Natural killer cell (primary cell): ENCODE results near the gene MORN5. TPM values are rescaled to one million over a fixed set of nuclear protein-coding genes. Genes with fewer than 3 reads are reported as not detected.

Experiments
- ATAC-seq, 3 donors: fragments of 150-1000 bp in 2 of 3; fragments of 200-7000 bp in 1 of 3; cut with Tn5 transposase; 1 replicate in 1 of 3; 2 replicates in 2 of 3; pipeline ENCODE4 v1.10.0; 2021; ENCODE audit warnings: mild to moderate bottlenecking in 2 of 3, moderate library complexity in 2 of 3
- DNase-seq, 2 donors: peaks; one replicate each; pipeline versions ENCODE4 v3.0.0 to v3.0.0-alpha.2; 2013 to 2021; ENCODE audit warnings: mixed read lengths in 1 of 2
- H3K27ac ChIP-seq: one replicate; pipeline ENCODE4 v1.5.1; 2013; ENCODE audit warnings: mild to moderate bottlenecking, low read length
- H3K27me3 ChIP-seq: one replicate; pipeline ENCODE4 v1.6.1; 2013; ENCODE audit warnings: low read length; ENCODE audit not compliant: control insufficient read depth, insufficient read depth
- H3K36me3 ChIP-seq: one replicate; pipeline ENCODE4 v1.6.1; 2013; ENCODE audit warnings: low read length; ENCODE audit not compliant: control insufficient read depth, insufficient read depth
- H3K4me1 ChIP-seq: one replicate; pipeline ENCODE4 v1.6.1; 2013; ENCODE audit warnings: low read length; ENCODE audit not compliant: control insufficient read depth, insufficient read depth
- H3K4me3 ChIP-seq: one replicate; pipeline ENCODE4 v1.5.1; 2013; ENCODE audit warnings: low read length
- H3K9me3 ChIP-seq: one replicate; pipeline ENCODE4 v1.6.1; 2013; ENCODE audit warnings: low read length; ENCODE audit not compliant: control insufficient read depth, insufficient read depth
- H3K27ac Mint-ChIP-seq, 2 donors: one replicate each; pipeline ENCODE4 v1.8.0; 2022; ENCODE audit warnings: mild to moderate bottlenecking in 2 of 2, mixed read lengths in 2 of 2, moderate library complexity in 1 of 2
- H3K27me3 Mint-ChIP-seq, 2 donors: one replicate each; pipeline ENCODE4 v1.8.0; 2022; ENCODE audit warnings: low read depth in 2 of 2, mixed read lengths in 2 of 2
- H3K36me3 Mint-ChIP-seq: one replicate; pipeline ENCODE4 v1.8.0; 2022; ENCODE audit warnings: mixed read lengths
- H3K4me1 Mint-ChIP-seq, 2 donors: one replicate each; pipeline ENCODE4 v1.8.0; 2022; ENCODE audit warnings: mixed read lengths in 2 of 2
- H3K4me3 Mint-ChIP-seq: one replicate; pipeline ENCODE4 v1.8.0; 2022; ENCODE audit warnings: mild to moderate bottlenecking, moderate library complexity, mixed read lengths
- H3K9me3 Mint-ChIP-seq, 2 donors: one replicate each; pipeline ENCODE4 v1.8.0; 2022; ENCODE audit warnings: mixed read lengths in 2 of 2
- CTCF ChIP-seq: fragments of 200-600 bp; IDR thresholded peaks from one replicate; pipeline ENCODE4 v1.8.0; 2022; ENCODE audit warnings: antibody characterized with exemption
- WGBS: methylation state at CpG from one replicate; pipeline ENCODE4 v1.1.7; 2013; ENCODE audit warnings: missing lambda C conversion rate; ENCODE audit not compliant: insufficient coverage; 5-methylcytosine and 5-hydroxymethylcytosine counted together
- intact Hi-C: fragments of 100-400 bp; cut with micrococcal nuclease; formaldehyde crosslinking; loops from one replicate; pipeline ENCODE4 v1.14.2; 2022
- total RNA-seq, 4 donors: library from RNA; stranded (reverse); fragments of 120-200 nt in 1 of 4; gene quantifications; one replicate each; pipeline versions ENCODE4 v1.2.3 to v1.2.4, GENCODE V29; 2013 to 2022

The MORN5 gene
- total RNA-seq, 3 donors from 2014 or later (not counting 1 experiment from before 2014, with no cell fraction given) = not detected

GRCh38 chr9:122164286-122164685, 4.6 kb downstream of the MORN5 start:
- DNase-seq (no peak), ATAC-seq (no peak)
- H3K36me3 Mint-ChIP-seq = peaks cover 7% of the 10 kb centered on the region
- no peaks in the 10 kb centered on the region for H3K27me3 ChIP-seq
- peaks cover 0 to 3% of the 10 kb centered on the region in 2 donors for H3K9me3 Mint-ChIP-seq
- H3K4me1 Mint-ChIP-seq = peaks cover 8 to 12% of the 10 kb centered on the region in 2 donors
- H3K36me3 ChIP-seq = no peaks in the 10 kb centered on the region
- peaks cover 32 to 53% of the 10 kb centered on the region in 2 donors for H3K27me3 Mint-ChIP-seq
- H3K27ac Mint-ChIP-seq = no peak overlapping the region
- H3K27ac ChIP-seq = no peak overlapping the region
- no peak overlapping the region for H3K4me3 Mint-ChIP-seq
- intact Hi-C loops = no loop called here
- WGBS = 76% methylated on average over 2 of the region's 2 CpGs
- TF ChIP-seq CTCF = no peak
- peaks cover 5% of the 10 kb centered on the region for H3K4me1 ChIP-seq
- no peak overlapping the region for H3K4me3 ChIP-seq
- no peaks in the 10 kb centered on the region for H3K9me3 ChIP-seq

GRCh38 chr9:122168356-122168755, 8.6 kb downstream of the MORN5 start:
- TF ChIP-seq CTCF = no peak
- DNase-seq (no peak), ATAC-seq (no peak)
- Mint-ChIP-seq H3K4me3 (no peak overlapping the region), H3K36me3 (no peaks in the 10 kb centered on the region), H3K27me3 (peaks cover 26 to 53% of the 10 kb centered on the region in 2 donors), H3K9me3 (no peaks in the 10 kb centered on the region), H3K27ac (no peak overlapping the region), H3K4me1 (no peaks in the 10 kb centered on the region)
- H3K27me3 ChIP-seq = no peaks in the 10 kb centered on the region
- no peaks in the 10 kb centered on the region for H3K36me3 ChIP-seq
- intact Hi-C loops = no loop called here
- no peak overlapping the region for H3K27ac ChIP-seq
- 64% methylated on average over 2 of the region's 3 CpGs for WGBS
- H3K4me1 ChIP-seq = no peaks in the 10 kb centered on the region
- H3K9me3 ChIP-seq = no peaks in the 10 kb centered on the region
- no peak overlapping the region for H3K4me3 ChIP-seq

- H3K27ac ChIP-seq = no peak overlapping the region
- 94% methylated on average over 7 of the region's 7 CpGs for WGBS
- H3K27ac Mint-ChIP-seq = no peak overlapping the region
- H3K36me3 ChIP-seq = no peaks in the 10 kb centered on the region
- no peaks in the 10 kb centered on the region for H3K4me1 ChIP-seq
- no peak overlapping the region for H3K4me3 Mint-ChIP-seq
- H3K4me3 ChIP-seq = no peak overlapping the region
- intact Hi-C loops = no loop called here
- DNase-seq = no peak
- no peaks in the 10 kb centered on the region for H3K27me3 ChIP-seq
- no peak for ATAC-seq
- H3K4me1 Mint-ChIP-seq = no peaks in the 10 kb centered on the region
- no peak for TF ChIP-seq CTCF
- no peaks in the 10 kb centered on the region for H3K36me3 Mint-ChIP-seq
- H3K9me3 ChIP-seq = no peaks in the 10 kb centered on the region
- H3K27me3 Mint-ChIP-seq = peaks cover 26 to 48% of the 10 kb centered on the region in 2 donors
- no peaks in the 10 kb centered on the region for H3K9me3 Mint-ChIP-seq
These were observed 12.4 kb downstream of the MORN5 start for GRCh38 chr9:122172131-122172530.

- Mint-ChIP-seq H3K4me3 (no peak overlapping the region), H3K9me3 (no peaks in the 10 kb centered on the region), H3K27ac (no peak overlapping the region), H3K27me3 (peaks cover 19 to 44% of the 10 kb centered on the region in 2 donors), H3K36me3 (no peaks in the 10 kb centered on the region), H3K4me1 (no peaks in the 10 kb centered on the region)
- Histone ChIP-seq H3K27me3 (no peaks in the 10 kb centered on the region), H3K4me1 (no peaks in the 10 kb centered on the region), H3K9me3 (no peaks in the 10 kb centered on the region), H3K4me3 (no peak overlapping the region), H3K27ac (no peak overlapping the region), H3K36me3 (no peaks in the 10 kb centered on the region)
- ATAC-seq (no peak), DNase-seq (no peak)
- intact Hi-C loops = no loop called here
- 85% methylated on average over 3 of the region's 3 CpGs for WGBS
- no peak for TF ChIP-seq CTCF
These were observed 14.0 kb downstream of the MORN5 start for GRCh38 chr9:122173670-122174069.
